Loucy (cell line): Measurements from ENCODE around the gene PRDM12.
A peak's percentile ranks its signal among the peaks of the same experiment; 100 is the strongest.

ENCODE experiments used
- H2AFZ ChIP-seq: fragments of 200-600 bp; sonication (generic); 2 replicates; pipeline ENCODE4 v1.6.0; 2016; ENCODE audit warnings: antibody characterized with exemption, mild to moderate bottlenecking, low read length, moderate library complexity
- H3F3A ChIP-seq: fragments of 200-600 bp; 2 replicates; pipeline ENCODE4 v1.6.0; 2016; ENCODE audit warnings: antibody characterized with exemption, low read depth, mild to moderate bottlenecking
- H3K27me3 ChIP-seq: fragments of 200-600 bp; sonication (generic); 2 replicates; pipeline ENCODE4 v1.6.1; 2014; ENCODE audit warnings: low read length, mild to moderate bottlenecking; ENCODE audit not compliant: insufficient read depth, poor library complexity, severe bottlenecking
- H3K36me3 ChIP-seq: fragments of 200-600 bp; sonication (generic); 2 replicates; pipeline ENCODE4 v1.6.1; 2016; ENCODE audit warnings: low read length; ENCODE audit not compliant: insufficient read depth
- H3K4me1 ChIP-seq: fragments of 200-600 bp; sonication (generic); 2 replicates; pipeline ENCODE4 v1.5.1; 2014; ENCODE audit warnings: low read length, mild to moderate bottlenecking; ENCODE audit not compliant: insufficient read depth, poor library complexity, severe bottlenecking
- H3K4me2 ChIP-seq: fragments of 200-600 bp; sonication (generic); 2 replicates; pipeline ENCODE4 v1.6.0; 2014; ENCODE audit warnings: antibody characterized with exemption, low read length, low read depth, mild to moderate bottlenecking; ENCODE audit not compliant: poor library complexity, severe bottlenecking
- H3K4me3 ChIP-seq: fragments of 200-600 bp; sonication (generic); 2 replicates; pipeline ENCODE4 v1.5.1; 2014; ENCODE audit warnings: low read length, mild to moderate bottlenecking, mixed read lengths; ENCODE audit not compliant: poor library complexity, severe bottlenecking
- H3K79me2 ChIP-seq: fragments of 200-600 bp; sonication (generic); 2 replicates; pipeline ENCODE4 v1.6.1; 2014; ENCODE audit warnings: low read length; ENCODE audit not compliant: insufficient read depth
- H3K9ac ChIP-seq: fragments of 200-600 bp; sonication (generic); 2 replicates; pipeline ENCODE4 v1.6.0; 2014; ENCODE audit warnings: mild to moderate bottlenecking, low read depth, low read length, moderate library complexity; ENCODE audit not compliant: poor library complexity, severe bottlenecking
- H3K9me2 ChIP-seq: fragments of 200-600 bp; sonication (generic); replicated peaks from 2 replicates; pipeline ENCODE4 v1.6.1; 2016; ENCODE audit warnings: low read depth, low read length, mixed read lengths
- H3K9me3 ChIP-seq: fragments of 200-600 bp; sonication (generic); 2 replicates; pipeline ENCODE4 v1.6.1; 2014; ENCODE audit warnings: mild to moderate bottlenecking, antibody characterized with exemption, low read length, low read depth; ENCODE audit not compliant: insufficient read depth
- H4K20me1 ChIP-seq: fragments of 200-600 bp; sonication (generic); 2 replicates; pipeline ENCODE4 v1.6.0; 2014; ENCODE audit warnings: antibody characterized with exemption, low read length, mild to moderate bottlenecking; ENCODE audit not compliant: insufficient read depth, poor library complexity, severe bottlenecking
- EZH2phosphoT487 ChIP-seq: fragments of 200-600 bp; IDR thresholded peaks from 2 replicates; pipeline ENCODE4 v1.6.1; 2018; ENCODE audit warnings: antibody characterized with exemption, mild to moderate bottlenecking, moderate library complexity, borderline replicate concordance
- TF ChIP-seq, protein P1 (sequence below): fragments of 200-600 bp; sonication (generic); conservative IDR thresholded peaks from 2 replicates; pipeline ENCODE4 v1.5.1; 2014; ENCODE audit warnings: mild to moderate bottlenecking, antibody characterized with exemption, low read length

PRDM12 gene

DNA sequence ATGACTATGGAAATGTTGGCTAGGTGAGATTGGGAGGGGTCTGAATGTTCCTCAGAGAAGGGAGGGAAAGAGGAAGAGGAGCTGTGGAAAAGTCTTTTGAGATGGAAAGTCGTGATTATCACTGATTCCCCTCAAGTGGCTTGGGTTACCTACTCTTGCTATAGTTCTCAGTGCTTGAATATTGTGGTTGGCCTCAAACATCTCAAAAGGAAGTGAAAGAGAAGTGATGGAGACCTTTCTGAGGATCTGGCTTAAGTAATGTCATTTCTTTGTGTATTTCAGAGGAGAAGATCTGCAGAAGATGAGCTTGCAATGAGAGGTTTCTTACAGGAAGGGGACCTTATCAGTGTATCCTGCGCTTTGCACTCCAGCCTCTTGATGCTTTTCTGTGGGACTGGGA is 34.7 kb downstream of the PRDM12 start:
- Histone ChIP-seq H3K36me3 (peaks cover 50% of the 10 kb centered on the region; the same call in 1 of the 2 replicates), H4K20me1 (peaks cover 24% of the 10 kb centered on the region), H3F3A (no peaks in the 10 kb centered on the region), H2AFZ (no peak overlapping the region), H3K4me3 (no peak overlapping the region), H3K4me2 (peak overlapping the region; percentile 31), H3K79me2 (peaks cover 54% of the 10 kb centered on the region), H3K9me3 (no peaks in the 10 kb centered on the region), H3K27me3 (no peaks in the 10 kb centered on the region), H3K9ac (no peak overlapping the region), H3K9me2 (no peaks in the 10 kb centered on the region), H3K4me1 (peaks cover 11% of the 10 kb centered on the region)
- no peak for TF ChIP-seq EZH2phosphoT487
- TF ChIP-seq, protein P1, sequence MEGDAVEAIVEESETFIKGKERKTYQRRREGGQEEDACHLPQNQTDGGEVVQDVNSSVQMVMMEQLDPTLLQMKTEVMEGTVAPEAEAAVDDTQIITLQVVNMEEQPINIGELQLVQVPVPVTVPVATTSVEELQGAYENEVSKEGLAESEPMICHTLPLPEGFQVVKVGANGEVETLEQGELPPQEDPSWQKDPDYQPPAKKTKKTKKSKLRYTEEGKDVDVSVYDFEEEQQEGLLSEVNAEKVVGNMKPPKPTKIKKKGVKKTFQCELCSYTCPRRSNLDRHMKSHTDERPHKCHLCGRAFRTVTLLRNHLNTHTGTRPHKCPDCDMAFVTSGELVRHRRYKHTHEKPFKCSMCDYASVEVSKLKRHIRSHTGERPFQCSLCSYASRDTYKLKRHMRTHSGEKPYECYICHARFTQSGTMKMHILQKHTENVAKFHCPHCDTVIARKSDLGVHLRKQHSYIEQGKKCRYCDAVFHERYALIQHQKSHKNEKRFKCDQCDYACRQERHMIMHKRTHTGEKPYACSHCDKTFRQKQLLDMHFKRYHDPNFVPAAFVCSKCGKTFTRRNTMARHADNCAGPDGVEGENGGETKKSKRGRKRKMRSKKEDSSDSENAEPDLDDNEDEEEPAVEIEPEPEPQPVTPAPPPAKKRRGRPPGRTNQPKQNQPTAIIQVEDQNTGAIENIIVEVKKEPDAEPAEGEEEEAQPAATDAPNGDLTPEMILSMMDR, result no peak

DNA sequence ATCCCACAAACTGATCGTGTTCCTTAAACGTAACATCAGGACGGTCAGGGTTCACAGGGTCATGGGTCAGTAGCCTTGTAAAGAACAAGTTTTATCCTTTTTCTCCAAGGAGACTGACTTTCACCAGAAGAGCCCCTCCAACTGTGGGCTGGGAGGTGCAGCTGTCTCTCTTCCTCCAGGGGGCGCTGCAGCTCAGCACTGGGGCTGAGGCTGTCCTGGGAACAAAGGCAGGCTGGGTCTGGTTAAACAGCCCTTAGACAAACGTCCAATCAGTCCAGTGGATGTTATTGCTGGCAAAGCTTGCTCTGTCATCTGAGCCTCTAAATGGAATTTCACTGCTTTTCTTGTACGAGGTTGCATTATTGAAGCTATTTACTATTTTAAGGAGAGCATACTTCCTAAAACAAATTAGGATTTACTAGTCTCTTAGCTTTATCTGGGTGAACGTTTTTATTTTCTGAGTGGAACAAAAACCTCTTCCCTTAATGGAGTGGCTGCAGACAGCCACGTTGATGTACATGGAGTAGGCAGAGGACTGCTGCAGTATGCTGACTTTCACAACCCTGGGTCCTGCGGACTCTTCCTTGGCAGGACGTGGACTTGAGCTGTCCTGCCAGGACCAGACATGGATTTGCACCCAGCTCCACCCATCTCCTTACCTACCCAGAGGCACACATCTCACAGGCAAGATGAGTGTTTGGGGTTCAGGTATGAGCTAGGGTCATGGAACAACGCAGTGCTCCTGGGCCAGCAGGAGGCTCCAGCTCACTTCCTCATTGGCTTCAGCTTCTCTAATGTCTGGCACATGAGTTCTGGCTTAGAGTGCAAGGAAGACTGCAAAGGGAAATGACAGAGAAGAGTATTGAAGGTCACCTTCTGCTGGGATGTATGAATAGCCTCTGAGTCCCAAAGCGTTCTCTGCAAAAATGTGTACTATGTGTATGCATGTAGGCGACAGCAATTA is 36.9 kb downstream of the PRDM12 start:
- TF ChIP-seq, protein P1, result peak; percentile 71
- TF ChIP-seq EZH2phosphoT487, result no peak
- Histone ChIP-seq H3K27me3 (no peaks in the 10 kb centered on the region), H3K79me2 (peaks cover 31% of the 10 kb centered on the region; the same call in 1 of the 2 replicates), H3K4me2 (peak overlapping the region; percentile 42), H3K36me3 (peaks cover 54% of the 10 kb centered on the region; the same call in 1 of the 2 replicates), H4K20me1 (peaks cover 24% of the 10 kb centered on the region), H3K9ac (no peak overlapping the region), H3K9me3 (no peaks in the 10 kb centered on the region), H3F3A (no peaks in the 10 kb centered on the region), H2AFZ (no peak overlapping the region), H3K9me2 (no peaks in the 10 kb centered on the region), H3K4me1 (peaks cover 5% of the 10 kb centered on the region), H3K4me3 (no peak overlapping the region)

DNA sequence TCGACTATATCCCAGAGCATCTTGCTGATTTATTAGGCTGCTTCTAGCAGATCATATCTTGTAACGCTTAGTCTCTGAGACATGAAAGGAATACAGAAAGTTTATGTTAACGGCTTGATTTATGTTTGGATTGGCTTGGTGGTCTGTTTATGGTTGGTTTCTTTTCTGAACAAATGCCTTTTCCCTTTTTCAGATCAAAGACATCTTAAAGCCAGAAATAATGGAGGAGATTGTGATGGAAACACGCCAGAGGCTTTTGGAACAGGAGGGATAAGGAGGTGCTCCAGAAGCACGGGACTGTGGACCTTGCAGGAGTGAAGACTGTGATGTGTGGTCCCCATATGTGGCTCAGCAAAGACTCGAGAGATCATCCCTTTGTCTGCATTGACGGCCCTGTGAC is 39.1 kb downstream of the PRDM12 start:
- Histone ChIP-seq H3K4me2 (no peak overlapping the region), H3K9me2 (no peaks in the 10 kb centered on the region), H3K9me3 (no peaks in the 10 kb centered on the region), H3K4me3 (no peak overlapping the region), H3K36me3 (peaks cover 40% of the 10 kb centered on the region; the same call in 1 of the 2 replicates), H3K9ac (no peak overlapping the region), H3F3A (no peaks in the 10 kb centered on the region), H3K27me3 (no peaks in the 10 kb centered on the region), H2AFZ (no peak overlapping the region), H3K79me2 (peaks cover 17% of the 10 kb centered on the region; the same call in 1 of the 2 replicates), H3K4me1 (peaks cover 5% of the 10 kb centered on the region), H4K20me1 (peaks cover 15% of the 10 kb centered on the region)
- no peak for TF ChIP-seq EZH2phosphoT487
- TF ChIP-seq, protein P1, result no peak
